Mesothelial cell of epicardium (in vitro differentiated cells): Measurements from ENCODE around the gene PLEKHG3. TPM values are rescaled to one million over a fixed set of nuclear protein-coding genes. Genes with fewer than 3 reads are reported as not detected.

ENCODE experiments used
- DNase-seq, 2 experiments: peaks; one replicate each; pipeline ENCODE4 v3.0.0; 2021; ENCODE audit warnings: low spot score in 2 of 2; ENCODE audit not compliant: unreplicated experiment in 2 of 2
- H3K27ac Mint-ChIP-seq: 2 replicates; pipeline ENCODE4 v1.8.0; 2021; ENCODE audit warnings: mixed read lengths
- H3K27me3 Mint-ChIP-seq: 2 replicates; pipeline ENCODE4 v1.8.0; 2021; ENCODE audit warnings: low read depth, mixed read lengths
- H3K36me3 Mint-ChIP-seq: 2 replicates; pipeline ENCODE4 v1.8.0; 2021; ENCODE audit warnings: mixed read lengths
- H3K4me1 Mint-ChIP-seq: 2 replicates; pipeline ENCODE4 v1.8.0; 2021; ENCODE audit warnings: mixed read lengths
- H3K4me3 Mint-ChIP-seq: 2 replicates; pipeline ENCODE4 v1.8.0; 2021; ENCODE audit warnings: mild to moderate bottlenecking, moderate library complexity, mixed read lengths
- H3K9me3 Mint-ChIP-seq: 2 replicates; pipeline ENCODE4 v1.8.0; 2021; ENCODE audit warnings: mixed read lengths
- total RNA-seq: library from RNA; stranded (reverse); gene quantifications from 3 replicates; pipeline ENCODE4 v1.2.1, GENCODE V29; 2021
- TF ChIP-seq, protein P1 (sequence below): fragments of 200-600 bp; sonication (generic); IDR thresholded peaks from one replicate; pipeline ENCODE4 v1.5.0; 2021; ENCODE audit warnings: antibody characterized with exemption; ENCODE audit not compliant: unreplicated experiment

PLEKHG3 gene
- total RNA-seq, 1 donor from 2014 or later, result 141 TPM

- Mint-ChIP-seq H3K27me3 (no peaks in the 10 kb centered on the region), H3K36me3 (peaks cover 2% of the 10 kb centered on the region), H3K9me3 (no peaks in the 10 kb centered on the region), H3K4me3 (no peak overlapping the region), H3K4me1 (peaks cover 9% of the 10 kb centered on the region), H3K27ac (no peak overlapping the region)
- no peak for DNase-seq
- TF ChIP-seq, protein P1, sequence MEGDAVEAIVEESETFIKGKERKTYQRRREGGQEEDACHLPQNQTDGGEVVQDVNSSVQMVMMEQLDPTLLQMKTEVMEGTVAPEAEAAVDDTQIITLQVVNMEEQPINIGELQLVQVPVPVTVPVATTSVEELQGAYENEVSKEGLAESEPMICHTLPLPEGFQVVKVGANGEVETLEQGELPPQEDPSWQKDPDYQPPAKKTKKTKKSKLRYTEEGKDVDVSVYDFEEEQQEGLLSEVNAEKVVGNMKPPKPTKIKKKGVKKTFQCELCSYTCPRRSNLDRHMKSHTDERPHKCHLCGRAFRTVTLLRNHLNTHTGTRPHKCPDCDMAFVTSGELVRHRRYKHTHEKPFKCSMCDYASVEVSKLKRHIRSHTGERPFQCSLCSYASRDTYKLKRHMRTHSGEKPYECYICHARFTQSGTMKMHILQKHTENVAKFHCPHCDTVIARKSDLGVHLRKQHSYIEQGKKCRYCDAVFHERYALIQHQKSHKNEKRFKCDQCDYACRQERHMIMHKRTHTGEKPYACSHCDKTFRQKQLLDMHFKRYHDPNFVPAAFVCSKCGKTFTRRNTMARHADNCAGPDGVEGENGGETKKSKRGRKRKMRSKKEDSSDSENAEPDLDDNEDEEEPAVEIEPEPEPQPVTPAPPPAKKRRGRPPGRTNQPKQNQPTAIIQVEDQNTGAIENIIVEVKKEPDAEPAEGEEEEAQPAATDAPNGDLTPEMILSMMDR, result no peak
Measured at GRCh38 chr14:64790478-64790877, 86.3 kb downstream of the PLEKHG3 start.

GRCh38 chr14:64792231-64792630, 88.0 kb downstream of the PLEKHG3 start:
- Mint-ChIP-seq H3K27me3 (no peaks in the 10 kb centered on the region), H3K4me3 (no peak overlapping the region), H3K36me3 (no peaks in the 10 kb centered on the region), H3K27ac (no peak overlapping the region), H3K4me1 (peaks cover 9% of the 10 kb centered on the region), H3K9me3 (no peaks in the 10 kb centered on the region)
- TF ChIP-seq, protein P1, result no peak
- DNase-seq, result no peak

GRCh38 chr14:64792871-64793560, 88.8 kb downstream of the PLEKHG3 start:
- H3K4me1 Mint-ChIP-seq, result peaks cover 9% of the 10 kb centered on the region
- H3K27me3 Mint-ChIP-seq, result no peaks in the 10 kb centered on the region
- no peaks in the 10 kb centered on the region for H3K36me3 Mint-ChIP-seq
- H3K27ac Mint-ChIP-seq, result no peak overlapping the region
- TF ChIP-seq, protein P1, result no peak
- no peaks in the 10 kb centered on the region for H3K9me3 Mint-ChIP-seq
- no peak for DNase-seq
- H3K4me3 Mint-ChIP-seq, result no peak overlapping the region

DNA sequence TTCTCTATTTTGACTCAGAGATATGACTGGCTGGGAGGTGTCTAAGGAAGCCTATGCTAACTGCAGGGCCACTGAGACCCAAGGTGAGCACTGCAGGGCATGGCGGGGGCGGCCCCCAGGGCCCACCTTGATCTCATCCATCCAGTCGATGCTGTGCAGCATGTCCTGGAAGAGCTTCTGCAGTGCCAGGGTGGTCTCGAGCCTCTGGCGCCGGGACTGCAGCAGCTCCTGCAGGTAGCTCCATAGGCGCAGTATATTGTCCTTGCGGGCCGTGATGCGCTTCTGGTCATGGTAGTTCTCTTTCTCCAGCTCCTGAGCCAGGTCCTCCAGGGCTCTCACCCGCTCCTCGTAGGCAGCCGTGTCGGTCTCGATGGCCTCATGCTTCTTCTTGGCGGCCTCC, 91.0 kb downstream of the PLEKHG3 start:
- DNase-seq, result no peak

DNA sequence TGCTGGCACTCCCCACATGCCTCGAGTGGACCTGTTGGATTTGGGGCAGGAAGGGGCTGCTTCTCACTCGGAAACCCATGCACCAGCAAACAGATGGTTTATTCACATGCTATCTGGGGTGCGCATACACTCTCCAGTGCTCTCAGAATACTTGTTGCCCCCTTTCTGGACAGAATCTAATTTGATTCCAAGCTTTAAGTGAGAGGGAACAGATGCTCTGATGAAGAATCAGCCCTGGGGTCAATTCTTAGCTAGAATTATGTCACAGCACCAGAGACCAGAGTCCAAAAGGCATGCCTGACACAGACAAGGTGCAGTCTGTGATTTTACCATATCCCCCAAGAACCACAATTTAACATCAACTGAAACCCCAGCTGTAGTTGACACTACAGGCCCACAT, 91.7 kb downstream of the PLEKHG3 start:
- H3K4me1 Mint-ChIP-seq, result no peaks in the 10 kb centered on the region
- no peak overlapping the region for H3K27ac Mint-ChIP-seq

More for the DNA sequence above, 91.0 kb downstream of the PLEKHG3 start:
- H3K4me3 Mint-ChIP-seq, result no peak overlapping the region
- H3K36me3 Mint-ChIP-seq, result peaks cover 4% of the 10 kb centered on the region
- H3K9me3 Mint-ChIP-seq, result no peaks in the 10 kb centered on the region
- no peak overlapping the region for H3K27ac Mint-ChIP-seq
- TF ChIP-seq, protein P1, result no peak
- no peaks in the 10 kb centered on the region for H3K27me3 Mint-ChIP-seq
- H3K4me1 Mint-ChIP-seq, result peaks cover 4% of the 10 kb centered on the region

More for the DNA sequence above, 91.7 kb downstream of the PLEKHG3 start:
- Mint-ChIP-seq H3K9me3 (no peaks in the 10 kb centered on the region), H3K4me3 (no peak overlapping the region), H3K27me3 (no peaks in the 10 kb centered on the region), H3K36me3 (peaks cover 4% of the 10 kb centered on the region)
- no peak for DNase-seq
- TF ChIP-seq, protein P1, result no peak
